GM21515 (cell line): ENCODE results near the gene WDR5.

Experiments used
- ATAC-seq: cut with Tn5 transposase; IDR thresholded peaks from one replicate; pipeline ENCODE4 v1.9.1; 2021; ENCODE audit not compliant: unreplicated experiment

The WDR5 gene

DNA sequence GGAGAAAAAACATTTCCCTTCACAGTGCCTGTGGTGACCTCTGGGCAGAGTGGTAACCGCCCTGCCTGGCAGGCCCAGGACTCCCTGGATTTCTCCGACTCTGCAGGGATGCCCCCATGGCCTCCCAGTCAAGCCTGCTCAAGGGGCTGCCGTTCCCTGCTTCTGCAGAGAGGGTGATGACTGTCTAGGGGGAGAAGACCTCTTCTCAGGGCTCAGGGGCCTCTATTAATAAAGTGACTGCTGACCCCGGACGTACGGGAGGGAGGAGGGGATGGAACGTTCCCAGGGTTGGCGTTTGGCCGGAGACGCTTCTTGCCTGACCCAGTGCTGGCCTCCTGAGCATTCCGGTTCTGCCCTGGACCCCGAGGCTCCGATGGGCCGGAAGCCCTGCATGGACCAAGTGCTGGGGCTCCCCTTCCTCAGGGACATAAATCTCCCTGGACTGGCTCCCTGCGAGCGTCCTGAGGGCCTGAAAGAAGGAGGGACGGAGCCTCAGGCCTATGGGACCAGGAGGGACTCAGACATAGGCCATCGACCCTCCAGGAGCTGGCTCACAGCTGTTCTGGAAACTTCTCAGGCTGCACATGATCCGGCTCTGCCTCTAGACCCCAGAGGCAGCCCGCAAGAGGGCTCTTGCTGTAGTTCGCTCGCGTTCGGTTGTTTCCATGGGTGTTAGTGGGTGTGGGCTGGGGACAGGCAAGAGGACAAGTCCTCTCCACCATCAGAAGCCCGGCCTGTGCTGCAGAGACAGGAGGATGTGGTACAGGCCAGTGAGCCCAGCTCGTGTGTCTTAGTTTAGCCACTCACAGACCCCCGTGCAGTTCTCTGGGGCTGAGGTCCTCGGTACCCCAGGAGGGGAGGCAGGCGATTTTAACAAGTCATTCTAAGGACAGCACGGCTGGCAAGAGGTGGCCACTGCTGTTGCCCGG lies 36.6 kb downstream of the WDR5 start:
- ATAC-seq: no peak

DNA sequence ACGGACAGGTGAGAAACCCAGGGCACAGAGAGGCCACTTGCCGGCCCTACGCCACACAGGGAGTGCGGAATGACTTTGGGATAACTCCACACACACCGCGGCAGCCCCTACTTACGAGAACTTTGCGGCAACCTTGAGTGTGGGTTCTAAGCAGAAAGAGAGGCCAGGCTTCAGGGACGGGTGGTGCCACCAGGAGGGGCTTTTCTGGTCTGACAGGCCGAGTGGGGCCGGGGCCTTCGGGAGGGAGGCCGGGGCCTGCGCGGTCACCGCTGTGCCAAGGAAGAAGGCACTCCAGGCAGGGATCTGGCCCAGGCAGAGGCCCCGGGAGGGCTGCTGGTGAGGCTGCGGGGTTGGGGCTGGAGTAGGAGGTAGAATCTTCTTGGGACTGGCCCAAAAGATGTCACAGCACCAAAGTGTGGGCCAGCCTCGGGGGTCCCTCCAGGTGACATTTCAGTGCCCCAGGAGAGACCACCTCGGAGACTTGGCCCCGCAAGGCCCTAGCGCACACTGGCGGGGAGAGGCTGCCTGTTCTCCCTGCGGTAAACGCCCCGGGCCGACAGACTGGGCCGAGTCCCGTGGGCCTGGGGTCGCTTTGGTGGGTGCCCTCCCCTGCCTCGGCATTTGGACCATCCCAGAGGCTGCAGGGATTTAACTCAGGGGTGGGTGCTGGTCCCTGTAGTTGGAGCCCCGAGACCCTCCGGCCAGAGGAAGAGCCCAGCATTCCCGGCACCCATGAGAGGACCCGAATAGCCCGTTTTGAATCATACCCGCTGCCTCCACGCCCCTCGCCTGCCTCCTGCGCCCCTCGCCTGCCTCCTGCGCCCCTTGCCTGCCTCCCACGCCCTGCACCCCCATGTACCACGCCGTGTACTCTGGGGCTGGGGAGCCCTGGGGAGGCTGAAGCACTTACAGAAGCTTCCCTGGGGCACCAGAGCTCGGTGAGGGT lies 37.5 kb downstream of the WDR5 start:
- ATAC-seq: no peak

DNA sequence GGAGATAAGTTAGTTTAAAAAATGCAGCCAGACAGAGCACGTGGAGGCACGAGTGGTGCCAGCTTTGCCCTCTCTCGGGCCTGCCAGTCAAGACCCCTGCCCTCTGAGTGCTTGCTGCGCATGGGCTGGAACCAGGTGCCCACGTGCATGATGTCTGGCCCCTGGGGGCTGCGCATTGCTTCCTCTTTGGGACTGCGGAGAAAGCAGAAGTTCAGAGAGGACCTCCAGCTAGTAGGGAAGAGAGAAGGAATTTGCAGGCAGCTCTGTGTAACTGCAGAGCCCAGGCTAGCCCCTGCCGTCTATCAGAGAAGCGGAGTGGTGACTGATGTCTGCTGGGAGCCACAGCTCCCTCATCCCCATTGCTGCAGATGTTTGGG lies 38.2 kb downstream of the WDR5 start:
- ATAC-seq: no peak

DNA sequence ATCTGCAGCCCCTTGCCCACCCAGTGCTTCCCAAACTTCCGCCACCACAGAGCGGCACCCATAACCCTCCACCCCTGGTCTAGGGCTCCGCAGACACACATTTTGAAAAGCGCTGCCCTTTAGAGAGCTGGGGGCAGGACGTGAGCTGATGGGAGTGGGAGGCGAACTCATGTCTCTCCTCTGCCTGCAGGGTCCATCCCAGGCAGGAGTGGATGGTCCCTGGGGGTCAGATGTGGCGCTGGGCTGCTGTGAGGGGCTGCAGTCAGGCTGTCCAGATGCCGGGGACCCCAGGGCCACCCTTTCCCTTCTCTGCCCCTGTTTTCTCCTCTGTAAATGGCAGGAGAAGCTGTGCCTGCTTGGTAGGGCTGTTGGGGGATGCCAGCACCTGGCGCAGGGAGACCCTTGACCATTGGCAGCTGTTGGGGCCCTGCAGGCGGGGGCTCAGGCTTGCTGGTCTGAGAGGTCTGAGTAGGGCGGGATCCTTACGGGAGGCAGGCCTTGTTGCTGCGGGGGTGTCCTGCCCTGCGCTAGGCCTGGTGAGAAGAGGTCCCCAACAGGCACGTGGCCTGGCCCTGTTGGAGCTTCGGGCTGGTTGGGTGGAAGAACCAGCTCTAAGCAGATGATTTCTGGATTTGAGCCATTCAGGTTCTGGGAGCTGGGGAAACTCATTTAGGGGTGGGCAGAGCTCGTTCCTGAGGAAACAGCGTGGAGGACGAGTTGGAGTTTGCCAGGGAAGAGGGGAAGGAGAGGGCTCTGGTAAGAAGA lies 38.8 kb downstream of the WDR5 start:
- ATAC-seq: no peak

DNA sequence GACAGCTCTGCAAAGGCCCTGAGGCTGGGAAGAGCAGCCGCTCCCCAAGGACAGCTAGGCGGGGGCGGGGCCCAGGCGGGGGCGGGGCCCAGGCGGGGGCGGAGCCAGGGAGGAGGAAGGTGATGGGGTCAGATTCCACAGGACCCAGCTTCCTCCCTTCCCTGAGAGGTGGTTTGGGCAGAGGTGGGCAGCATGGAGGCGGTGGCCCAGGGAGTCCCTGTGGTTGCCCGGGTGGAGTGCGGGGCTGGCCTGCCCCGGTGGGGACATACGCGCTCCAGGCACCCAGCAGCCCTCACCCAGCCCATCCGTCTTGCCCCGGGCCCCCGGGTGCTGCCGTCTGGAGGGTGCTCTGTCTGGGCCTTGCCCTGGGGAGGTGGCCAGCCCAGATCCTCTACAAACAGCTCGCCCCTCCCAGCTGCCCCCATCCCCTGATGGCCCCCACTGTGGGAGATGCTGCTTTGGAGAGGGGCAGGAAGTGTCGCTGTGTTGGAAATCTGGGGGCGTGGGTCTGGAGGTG lies 39.5 kb downstream of the WDR5 start:
- ATAC-seq: no peak

DNA sequence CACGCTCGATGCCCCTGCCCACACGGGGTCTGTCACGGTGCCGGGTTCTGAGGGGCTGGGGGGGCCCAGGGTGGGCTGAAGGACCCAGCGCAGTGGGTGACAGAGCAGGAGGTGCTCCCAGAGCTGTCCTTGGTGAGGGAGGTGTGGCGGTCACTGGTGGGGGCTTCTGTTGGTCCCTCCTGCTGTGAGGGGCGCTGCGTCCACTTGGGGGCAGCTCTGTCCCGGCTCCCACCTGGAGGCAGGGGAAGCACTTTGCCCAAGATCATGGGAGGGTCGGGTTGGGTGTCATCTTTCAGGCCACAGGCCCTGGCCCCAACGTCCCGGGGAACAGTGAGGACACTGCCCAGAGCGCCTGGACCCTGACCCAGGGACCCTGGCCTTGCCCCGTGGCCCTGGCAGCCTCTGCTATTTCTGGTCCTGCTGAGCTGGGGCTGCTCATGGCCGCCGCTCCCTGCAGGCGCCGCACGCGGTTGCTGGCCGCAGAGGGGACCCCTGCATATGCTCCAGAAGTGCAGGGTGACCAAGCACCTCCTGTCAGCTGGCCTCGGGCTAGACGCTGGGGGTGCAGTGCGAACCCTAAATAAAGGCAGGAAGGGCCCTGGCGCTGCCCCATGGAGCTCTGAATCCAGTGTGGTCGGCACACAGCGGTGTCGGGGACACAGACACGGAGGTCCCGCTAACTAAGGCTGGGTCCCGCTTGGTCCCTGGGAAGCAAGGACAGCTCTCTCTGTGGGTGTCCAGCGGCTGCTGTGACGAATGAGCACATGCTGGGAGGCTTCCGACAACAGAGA lies 40.1 kb downstream of the WDR5 start:
- no peak for ATAC-seq

DNA sequence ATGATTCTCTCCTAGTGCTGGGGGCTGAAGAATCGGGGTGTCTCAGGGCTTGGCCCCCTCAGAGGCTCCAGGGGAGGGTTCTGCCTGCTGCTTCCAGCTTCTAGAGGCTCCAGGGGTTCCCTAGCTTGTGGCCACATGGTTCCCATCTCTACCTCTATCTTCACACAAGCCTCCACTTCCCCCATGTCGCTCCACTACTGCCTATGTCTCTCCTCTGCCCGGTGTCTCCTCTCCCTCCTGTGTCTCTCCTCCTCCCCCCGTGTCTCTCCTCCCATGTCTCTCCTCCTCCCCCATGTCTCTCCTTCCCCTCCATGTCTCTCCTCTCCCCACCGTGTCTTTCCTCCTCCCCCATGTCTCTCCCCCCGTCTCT lies 40.7 kb downstream of the WDR5 start:
- ATAC-seq: no peak

DNA sequence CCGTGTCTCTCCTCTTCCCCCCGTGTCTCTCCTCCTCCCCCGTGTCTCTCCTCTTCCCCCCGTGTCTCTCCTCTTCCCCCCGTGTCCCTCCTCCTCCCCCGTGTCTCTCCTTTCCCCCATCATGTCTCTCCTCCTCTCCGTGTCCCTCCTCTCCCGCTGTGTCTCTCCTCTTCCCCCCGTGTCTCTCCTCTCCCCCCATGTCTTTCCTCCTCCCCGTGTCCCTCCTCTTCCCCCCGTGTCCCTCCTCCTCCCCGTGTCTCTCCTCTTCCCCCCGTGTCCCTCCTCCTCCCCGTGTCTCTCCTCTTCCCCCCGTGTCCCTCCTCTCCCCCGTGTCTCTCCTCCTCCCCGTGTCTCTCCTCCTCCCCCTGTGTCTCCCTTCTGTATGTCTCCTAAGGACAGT lies 41.3 kb downstream of the WDR5 start:
- no peak for ATAC-seq

DNA sequence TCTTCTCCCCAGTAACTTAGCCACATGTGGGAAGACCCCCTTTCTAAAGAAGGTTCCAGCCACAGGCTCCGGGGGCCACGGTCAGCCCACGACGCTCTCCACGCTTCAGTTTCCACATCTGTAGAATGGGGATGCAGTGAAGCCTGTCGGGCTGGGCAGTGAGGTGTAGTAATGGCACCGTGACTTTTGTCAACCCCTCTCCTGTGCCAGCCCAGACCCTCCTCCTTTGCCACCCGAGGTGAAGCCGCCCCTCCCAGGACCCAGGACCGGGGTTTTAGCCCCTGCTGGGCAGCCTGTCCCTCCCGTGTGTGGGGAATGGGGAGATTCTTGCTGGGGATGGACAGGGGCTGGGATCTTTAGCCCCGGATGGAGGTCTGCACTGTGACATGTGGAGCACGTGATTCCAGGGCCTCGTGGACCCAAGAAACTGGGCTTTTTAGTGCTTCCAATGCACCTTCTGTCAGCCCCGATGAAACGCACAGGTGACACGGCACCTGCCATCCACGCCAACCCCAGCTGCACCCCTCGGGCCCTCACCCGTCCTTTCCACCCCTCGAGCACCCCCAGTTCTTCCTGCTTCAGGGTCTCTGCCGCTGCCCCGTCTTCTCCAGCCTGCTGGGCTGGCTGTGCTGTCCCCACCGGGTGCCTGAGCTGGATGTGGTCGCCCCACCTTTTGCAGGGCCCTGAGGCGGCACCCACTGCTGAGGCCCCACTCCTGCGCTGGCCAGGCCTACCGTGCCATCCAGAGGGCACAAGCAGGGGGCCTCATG lies 41.9 kb downstream of the WDR5 start:
- no peak for ATAC-seq

DNA sequence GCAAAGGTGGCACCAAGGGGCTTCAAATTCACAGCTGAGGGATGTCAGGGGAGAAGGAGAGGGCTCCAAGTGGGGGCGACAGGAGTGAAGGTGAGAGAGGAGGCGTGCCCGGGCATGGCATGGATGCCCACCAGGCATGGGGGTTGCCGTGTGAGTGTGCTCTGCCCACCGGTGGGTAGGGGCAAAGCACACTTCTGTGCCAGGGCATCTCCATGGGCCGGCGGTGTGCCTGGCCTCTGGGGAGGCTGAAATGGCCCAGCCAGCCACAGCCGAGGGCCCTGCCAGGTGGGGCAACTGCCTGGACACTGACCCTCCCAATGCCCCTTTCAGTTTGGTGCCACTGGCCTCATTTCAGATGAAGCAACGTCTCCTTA lies 42.5 kb downstream of the WDR5 start:
- ATAC-seq: no peak

DNA sequence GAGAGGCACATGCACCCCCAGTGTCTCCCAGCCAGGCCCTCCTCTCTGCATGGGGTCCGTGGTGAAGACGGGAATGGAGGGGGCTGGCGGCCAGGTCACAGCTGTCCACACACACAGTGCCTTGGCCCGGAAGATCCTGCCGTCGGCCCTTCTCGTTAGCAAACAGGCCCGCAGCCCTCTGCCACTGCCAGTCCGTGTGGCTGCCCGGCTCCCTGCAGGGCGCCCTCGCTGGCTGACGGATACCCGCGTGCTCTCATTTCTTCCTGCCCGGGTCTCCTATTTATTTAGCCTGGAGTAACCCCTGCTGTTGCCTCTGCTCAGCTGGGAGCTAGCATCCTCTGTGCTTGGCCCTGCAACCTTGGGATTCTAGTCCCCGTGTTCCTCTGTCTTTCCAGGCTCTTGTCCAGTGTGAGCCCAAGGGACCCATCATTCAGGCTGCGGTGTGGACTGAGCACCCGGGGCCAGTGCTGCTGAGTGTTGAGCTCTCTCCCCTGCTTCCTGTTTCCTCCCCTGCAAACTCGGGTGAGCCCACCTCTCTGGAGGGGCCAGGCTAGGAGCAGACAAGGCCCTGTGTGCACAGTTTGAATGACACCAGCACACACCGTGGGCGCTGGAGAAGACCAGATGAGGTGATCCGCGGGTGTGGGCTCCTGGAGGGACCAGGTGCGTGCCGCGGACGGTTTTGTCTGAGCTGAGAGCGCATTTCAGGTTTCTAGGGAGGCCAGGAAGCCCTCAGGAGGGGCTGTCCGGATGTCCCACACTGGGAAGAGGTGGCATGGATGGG lies 43.1 kb downstream of the WDR5 start:
- no peak for ATAC-seq

DNA sequence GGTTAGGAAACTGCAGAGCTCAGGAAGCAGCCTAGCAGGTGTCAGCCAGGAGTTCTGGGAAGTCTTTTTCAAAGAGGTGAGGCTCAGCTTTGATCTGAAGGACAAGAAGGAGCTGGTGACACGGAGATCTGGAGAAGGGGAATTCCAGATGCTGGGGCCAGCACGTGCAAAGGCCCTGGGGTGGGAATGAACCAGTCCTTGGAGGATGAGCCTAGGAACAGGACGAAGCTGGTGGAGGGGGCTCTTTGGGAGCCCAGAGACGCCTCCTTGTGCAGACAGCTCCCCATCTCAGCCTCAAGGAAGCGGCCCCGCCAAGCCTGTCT lies 43.7 kb downstream of the WDR5 start:
- ATAC-seq: no peak

DNA sequence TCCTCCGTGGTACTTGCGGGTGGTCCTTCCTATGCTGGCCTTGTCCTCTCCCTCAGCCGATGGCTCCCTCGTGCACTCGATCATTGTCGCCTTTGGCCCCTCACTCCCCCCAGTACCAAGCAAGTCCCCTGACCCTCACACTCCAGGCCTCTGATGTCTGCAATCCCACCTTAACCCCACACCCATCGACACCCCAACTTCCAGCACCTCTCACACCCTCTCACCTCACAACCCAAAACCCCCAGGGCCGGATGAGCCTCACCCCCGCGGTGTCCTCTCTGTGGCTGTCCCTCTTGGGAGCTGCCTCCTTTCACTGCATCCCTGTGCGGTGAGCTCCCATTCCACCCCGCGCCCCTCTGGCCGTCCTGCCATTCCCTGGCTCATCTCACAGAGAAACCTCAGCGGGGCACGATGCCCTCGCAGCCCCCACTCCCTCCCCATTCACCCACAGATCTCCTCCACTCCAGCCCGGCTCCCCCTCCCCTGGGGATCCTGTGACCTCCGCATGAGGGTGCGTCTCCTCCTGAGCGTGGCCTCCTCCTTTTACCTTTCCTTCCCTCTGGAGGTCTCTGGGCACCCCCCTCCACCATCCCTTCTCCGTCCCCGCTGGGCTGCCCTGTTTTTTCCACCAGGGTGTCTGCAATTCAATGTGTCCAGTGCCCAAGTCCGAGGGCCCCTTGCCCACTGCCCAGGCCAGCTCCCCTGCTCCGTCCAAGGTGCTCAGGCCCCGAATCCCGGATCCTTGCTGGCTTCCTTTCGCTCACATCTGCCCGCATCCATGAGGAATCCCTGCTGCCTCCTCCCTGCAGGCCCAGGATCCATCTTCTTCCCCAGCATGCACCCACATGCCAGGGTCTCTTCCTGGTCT lies 44.3 kb downstream of the WDR5 start:
- ATAC-seq: no peak

DNA sequence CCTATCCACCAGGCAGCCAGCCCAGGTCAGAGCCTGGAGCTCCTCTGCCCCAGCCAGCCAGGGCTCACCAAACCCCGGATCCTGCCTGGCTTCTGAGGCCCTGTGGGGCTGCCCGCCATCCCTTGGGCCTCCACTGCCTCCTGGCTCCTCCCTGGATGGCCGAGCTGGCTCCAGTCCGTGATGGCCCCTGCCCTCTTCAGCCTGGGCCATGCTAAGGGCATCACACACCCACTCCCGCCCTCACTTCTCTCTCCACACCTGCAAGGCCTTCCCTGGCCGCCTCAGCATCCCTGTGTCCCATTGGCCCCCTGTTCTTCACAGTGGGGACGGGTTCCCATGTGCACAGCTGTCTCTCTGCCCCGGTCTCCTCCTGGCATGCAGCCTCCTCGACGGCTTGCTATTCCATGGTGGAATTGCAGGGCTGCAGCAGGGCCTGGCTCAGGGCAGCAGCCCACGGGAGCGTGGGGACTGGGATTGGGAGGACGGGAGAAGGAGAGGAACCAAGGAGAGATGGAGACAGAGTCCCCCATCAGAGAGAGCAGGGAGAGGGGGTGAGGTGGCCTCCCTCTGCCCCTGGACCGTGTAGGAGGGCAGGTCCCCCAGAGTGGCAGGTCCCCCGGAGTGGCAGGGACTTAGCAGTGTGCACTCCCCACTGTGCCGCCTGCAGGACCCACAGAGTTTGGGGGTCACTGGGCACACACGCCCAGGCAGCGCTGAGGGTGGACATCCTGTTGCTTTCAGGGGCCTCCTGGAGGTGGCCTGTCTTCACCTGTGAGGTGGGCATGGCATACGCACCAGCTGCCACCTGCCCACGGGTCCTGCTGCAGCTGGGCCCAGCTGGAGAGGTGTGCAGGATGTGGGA lies 45.1 kb downstream of the WDR5 start:
- no peak for ATAC-seq

DNA sequence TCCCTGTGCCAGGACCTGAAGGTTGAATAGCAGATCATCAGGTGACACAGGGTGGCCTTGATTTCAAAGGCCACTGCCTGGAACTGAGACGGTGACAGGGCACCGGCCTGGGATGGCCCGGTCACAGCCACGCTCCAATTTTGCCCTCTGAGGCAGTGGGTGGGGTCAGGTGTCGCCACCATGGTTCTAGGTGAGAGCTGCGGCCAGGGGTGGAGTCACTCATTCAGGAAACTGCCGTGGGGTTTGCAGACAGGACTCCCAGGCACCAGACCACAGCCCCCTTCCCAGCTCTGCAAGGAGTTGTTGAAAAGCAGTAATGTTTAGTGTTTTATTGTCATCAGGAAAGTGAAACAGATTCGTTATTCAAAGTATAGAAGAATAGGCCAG lies 45.8 kb downstream of the WDR5 start:
- ATAC-seq: no peak

DNA sequence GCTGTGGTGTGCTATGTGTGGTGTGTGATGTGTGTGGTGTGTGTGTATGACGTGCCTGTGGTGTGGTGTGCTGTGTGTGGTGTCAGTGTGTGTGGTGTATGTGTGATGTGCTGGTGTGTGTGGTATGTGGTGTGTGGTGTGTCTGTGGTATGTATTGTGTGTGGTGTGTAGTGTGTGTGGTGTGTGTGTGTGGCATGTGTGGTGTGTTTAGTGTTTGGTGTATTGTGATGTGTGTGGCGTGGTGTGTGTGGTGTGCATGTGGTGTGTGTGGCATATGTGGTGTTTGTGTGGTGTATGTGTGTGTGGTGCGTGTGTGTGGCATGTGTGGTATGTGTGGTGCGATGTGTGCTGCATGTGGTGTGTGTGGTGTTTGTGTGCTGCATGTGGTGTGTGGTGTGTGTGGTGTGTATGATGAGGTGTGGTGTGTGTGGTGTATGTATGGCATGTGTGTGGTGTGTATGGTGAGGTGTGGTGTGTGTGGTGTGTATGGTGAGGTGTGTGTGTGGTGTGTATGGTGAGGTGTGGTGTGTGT lies 46.7 kb downstream of the WDR5 start:
- ATAC-seq: no peak

DNA sequence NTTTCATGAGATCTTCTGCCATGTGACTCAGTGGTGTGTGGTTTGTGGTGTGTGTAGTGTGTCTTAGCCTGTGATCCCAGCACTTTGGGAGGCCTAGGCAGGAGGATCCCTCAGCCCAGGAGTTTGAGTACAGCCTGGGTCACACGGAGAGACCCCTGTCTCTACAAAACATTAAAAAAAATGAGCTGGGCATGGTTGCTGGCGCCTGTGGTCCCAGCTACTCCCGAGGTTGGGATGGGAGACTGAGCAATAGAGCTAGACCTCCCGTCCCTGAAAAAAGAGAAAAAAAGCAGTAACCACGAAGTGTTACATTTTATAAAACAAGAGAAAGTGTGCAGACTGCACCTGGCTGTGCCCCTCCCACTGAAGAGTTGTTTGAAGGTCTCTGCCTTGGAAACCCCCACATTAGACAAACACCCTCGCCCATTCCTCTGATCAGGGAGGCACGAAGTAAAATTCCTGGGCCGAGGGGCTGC lies 49.7 kb downstream of the WDR5 start:
- ATAC-seq: no peak
